Glomerular visceral epithelial cell (primary cell): Measurements from ENCODE around the gene LTF.
"Not testable (repeated sequence)": the region's sequence is repeated elsewhere in the genome, so short reads cannot be mapped to it uniquely, and the experiment has no call there.

ENCODE experiments used
- DNase-seq: peaks from one replicate; pipeline ENCODE4 v3.0.0-alpha.2; 2016; ENCODE audit errors: extremely low spot score

LTF gene

DNA sequence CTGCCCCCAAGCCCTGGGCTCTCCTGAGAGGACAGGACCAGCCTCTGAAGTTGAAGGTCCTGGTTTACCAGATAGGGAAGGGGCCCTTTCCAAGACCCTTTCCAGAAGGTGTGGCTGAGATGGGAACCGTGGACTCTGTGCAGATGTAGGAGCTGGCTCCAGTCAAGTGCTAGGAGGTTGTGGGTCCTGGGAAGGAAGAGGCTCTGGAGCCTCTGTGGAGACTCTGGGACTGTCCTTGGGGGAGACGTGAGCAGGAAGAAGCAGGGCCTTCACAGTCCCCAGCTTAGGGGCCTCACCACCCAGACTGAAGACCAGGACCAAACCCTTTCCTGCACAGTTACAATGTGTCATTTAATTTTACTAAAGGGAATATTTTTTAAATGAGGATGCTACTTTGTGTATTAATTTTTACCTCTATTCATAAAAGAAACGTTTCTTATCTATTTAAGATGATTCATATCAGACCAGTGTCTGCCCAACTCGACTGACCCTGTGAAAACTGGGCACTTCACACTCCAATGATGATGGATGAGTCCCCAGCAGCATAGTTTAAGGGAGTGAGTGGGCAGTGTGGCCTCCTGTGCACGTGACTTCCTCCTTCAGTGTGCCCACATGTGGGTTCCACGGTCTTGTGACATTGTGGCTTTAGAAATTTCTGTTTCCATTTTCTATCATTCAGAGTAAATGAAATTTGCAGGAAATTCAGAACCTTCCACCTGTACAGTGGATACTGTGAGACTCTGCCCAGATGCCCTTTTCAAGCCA is 68.8 kb downstream of the LTF start:
- DNase-seq = no peak

DNA sequence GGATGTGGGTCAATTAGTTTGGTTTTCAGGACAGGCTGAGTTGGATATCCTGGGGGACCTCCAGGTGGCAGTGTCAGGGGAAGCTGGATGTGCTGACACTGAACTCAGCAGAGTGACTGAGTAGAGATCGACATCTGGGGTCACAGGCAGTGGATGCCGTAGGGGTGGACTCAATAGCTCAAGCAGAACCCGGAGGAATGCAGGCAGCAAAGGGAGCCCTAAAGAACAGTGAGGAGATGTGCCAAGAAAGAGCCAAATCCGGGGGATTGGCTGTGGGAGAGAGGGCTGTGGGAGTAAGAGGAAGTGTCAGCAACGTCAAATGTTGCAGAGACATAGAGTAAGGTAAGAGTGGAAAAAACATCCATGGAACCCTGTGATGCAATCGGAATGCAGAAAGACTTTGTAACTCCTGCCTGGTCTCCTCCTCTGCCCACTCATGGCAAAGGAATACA is 69.5 kb downstream of the LTF start:
- DNase-seq = no peak

DNA sequence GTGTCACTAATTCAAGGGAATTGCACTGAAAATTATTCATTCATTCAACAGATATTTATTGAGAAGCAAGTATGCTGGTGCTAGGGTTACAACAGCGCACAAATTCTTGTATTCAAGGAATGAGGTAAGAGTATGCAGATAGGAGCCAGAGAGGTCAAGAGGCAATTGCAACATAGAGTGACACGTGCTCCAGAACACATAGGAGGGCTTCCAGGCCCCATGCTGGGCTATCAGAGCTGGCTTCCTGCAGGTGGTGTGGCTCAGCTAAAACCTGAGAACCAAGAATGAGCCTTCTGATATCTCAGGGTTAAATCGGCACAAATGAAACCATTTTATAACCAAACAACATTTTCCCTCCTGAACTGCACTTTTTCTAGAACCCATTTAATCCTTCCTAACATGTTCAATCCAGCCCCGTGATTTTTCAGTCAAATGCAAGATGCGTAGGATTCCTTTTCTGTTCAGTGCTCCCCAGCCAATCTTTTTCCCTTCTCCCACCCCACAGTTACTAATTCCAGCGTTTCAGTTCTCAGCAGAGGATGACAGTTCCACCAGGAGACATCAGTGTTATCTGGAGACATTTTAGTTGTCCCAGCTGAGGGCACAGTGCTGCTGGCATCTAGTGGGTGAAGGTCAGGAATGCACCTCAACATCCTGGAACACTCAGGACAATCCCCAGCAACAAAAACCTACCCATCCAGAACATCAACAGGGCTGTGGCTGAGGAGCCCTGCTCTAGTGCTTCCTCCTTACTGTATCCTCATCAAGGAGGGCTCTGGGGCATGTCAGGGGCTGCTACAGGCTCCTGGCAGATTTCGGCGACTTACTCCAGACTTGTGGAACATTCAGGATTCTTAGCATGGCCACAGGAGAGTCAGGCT is 70.9 kb downstream of the LTF start:
- no peak for DNase-seq

GRCh38 chr3:46393011-46393410 is 71.7 kb downstream of the LTF start:
- no peak for DNase-seq

- not testable (repeated sequence) for DNase-seq
These were observed 73.2 kb downstream of the LTF start for GRCh38 chr3:46391526-46391925.

DNA sequence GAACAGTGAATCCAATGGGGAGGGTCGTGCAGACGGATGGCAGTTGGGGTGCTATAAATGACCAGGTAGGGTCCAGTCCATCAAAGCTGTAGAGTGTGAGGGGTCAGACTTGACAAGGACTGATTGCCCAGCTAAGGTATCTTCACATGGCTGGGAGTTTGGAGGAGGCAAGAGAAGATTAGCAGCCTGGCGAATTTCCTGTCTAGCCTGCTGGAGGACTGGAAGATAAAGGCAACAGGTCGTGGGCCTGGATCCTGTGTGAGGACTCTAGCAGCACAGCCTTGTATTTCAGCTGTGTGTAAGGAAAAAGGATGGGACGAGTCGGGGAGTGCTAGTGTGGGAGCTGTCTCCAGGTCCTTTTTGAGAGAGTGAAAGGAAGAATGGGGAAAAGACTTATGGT is 75.4 kb downstream of the LTF start:
- no peak for DNase-seq

- DNase-seq = not testable (repeated sequence)
These were observed 75.9 kb downstream of the LTF start for GRCh38 chr3:46388847-46389246.

DNA sequence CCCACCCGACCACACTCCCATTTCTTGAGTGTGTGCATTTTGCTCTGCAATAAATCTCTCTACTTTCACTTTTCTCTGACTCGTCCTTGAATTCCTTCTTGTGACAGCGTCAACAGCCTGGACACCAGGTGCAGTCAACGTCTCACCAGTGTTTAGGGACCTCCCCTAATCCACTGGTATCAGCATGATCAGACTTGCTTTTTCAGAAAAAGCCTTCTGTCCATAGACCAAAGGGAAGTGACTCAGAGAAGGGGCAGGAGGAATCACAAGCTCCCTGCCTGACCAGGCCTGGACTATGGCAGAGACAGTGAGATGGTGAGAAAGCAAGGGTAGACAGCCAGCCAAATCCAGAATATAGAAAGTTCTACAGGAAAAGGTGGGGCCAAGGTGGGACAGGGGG is 78.5 kb downstream of the LTF start:
- DNase-seq = peak; percentile 25
